NCI-H1417 (cell line): Measurements from ENCODE around the gene EDN3.

Experiments used
- DNase-seq, 3 experiments: peaks; one replicate each; lab custom pipeline; 2025; lab: John Stamatoyannopoulos, UW

EDN3 gene, protein sequence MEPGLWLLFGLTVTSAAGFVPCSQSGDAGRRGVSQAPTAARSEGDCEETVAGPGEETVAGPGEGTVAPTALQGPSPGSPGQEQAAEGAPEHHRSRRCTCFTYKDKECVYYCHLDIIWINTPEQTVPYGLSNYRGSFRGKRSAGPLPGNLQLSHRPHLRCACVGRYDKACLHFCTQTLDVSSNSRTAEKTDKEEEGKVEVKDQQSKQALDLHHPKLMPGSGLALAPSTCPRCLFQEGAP

DNA sequence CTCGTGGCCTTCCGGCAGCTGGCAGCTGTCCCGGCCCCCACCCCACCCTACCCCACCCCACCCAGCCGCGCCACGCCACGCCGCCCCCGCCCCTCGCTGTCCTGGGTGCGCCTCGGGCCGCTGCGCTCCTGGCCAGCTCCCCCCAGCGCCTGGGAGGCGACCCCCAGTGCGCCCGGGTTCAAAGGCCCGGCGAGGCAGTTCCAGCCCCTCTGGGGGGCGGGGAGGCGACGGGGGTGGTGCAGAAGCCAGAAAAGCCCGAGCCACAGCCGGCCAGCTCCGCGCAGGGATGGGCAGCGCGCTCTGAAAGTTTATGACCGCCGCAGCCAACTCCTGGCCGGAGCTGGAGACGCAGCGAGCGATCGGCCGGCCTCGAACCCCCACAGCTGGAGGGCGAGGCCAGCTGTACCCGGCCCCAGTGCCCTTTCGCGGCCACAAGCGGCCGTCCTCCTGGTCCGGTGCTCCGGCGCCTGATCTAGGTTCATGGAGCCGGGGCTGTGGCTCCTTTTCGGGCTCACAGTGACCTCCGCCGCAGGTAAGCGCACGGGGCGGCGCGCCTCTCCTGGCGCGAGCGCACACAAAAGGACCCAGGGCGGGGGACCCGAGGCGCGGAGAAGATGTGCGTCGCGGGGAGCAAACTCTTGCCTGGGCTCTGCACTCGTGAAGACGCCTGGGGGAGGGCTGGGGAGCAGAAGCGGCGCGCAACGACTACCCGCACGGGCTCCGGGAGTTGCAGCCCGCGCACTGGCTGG, at the start of gene EDN3:
TSS of gene EDN3 (plus strand) at position 279 of the 749 bp plus-strand sequence. CDS start at position 481, 202 bp downstream.
- DNase-seq, result no peak

DNA sequence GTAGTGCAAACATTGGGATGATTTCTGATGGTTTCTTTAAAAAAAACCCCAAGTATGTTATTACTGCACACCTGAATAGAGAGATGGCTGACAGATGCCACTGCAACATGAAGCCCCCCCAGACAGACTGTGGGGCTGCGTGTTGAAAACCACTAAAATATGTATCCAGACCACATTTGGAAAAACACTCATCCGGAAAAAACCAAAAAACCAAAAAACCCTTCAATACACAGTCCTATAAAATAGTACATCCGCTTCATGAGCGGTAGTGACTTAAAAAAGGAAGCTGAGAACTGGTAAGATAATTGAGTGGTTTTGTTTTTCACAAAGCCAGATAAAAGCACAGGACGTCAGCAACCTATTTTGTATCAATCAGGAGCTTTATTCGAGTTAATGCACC, 47.1 kb upstream of the EDN3 start:
- no peak for DNase-seq

- DNase-seq, result peak in 1 of 3 experiments; percentile 23
Measured at GRCh38 chr20:59253779-59254319, 46.6 kb upstream of the EDN3 start.

DNA sequence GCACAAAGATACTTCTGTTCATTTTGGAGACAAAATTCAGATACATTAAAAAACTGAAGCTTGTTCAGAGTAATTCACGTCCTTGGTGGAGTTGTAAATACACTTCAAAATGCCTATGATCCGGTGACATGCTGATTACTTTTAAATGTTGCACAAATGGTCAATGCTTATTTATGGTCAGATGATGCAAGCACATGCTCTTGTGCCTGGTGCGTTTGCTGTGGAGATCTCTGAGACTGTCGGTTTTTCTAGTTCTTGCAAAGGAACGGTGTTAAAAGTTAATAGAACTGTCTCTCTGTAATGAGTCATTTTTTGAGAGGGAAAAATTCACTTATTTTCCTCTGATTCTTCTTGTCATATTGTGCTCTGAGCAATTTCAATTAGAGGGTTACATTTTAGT, 45.2 kb upstream of the EDN3 start:
- DNase-seq, result no peak

GRCh38 chr20:59258221-59258621, 42.2 kb upstream of the EDN3 start:
- DNase-seq, result no peak

DNA sequence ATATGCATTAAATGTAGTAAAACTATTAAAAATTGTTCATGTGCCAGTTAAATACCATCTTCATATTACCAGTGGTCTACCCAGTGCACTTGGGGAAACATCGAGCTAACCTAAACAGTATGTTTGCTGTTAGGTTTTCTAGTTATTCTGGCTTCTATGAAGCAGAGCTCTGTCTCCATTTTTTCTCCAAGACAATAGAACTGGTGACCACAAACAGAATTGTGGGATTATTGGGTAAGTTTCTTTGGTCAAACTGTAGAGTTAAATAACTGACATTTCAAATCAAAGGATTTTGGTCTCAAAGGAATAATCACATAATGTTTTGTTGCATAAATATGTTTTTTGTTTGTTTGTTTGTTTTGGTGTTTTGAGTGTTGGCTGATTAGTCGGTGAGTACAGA, 40.5 kb upstream of the EDN3 start:
- no peak for DNase-seq

DNA sequence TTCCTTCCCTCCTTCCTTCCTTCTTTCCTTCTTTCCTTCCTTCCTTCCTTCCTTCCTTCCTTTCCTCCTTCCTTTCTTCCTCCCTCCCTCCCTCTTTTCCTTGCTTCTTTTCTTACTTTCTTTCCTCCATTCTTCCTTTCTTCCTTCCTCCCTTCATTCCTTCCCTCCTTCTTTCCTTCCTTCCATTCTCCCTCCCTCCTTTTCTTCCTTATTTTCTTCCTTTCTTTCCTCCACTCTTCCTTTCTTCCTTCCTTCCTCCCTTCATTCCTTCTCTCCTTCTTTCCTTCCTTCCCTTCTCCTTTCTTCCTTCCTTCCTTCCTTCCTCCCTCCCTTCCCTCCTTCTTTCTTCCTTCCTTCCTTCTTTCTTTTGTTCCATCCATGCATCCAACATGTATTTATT, 35.1 kb upstream of the EDN3 start:
- no peak for DNase-seq

- peak; percentile 29 to 66 (median 54) for DNase-seq
Measured at GRCh38 chr20:59268870-59269269, 31.5 kb upstream of the EDN3 start.

- no peak for DNase-seq
Measured at GRCh38 chr20:59269411-59270025, 30.9 kb upstream of the EDN3 start.

DNA sequence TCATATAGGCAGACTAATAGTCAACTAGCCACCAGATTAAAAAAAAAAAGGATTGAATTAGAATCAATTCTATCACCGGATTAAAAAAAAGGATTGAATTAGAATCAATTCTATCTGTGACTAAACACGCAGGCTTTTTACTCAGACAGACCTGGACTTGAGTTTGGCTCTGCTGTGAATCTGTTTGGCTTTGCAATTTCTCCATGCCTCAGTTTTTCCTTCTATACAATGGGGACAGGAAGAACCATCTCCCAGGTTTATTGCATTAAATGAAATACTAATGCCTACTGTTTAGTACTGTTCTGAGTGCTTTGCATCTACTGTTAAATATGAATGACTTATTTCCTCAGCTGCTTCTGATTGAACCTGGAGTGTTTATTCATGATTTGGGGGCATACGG, 30.0 kb upstream of the EDN3 start:
- DNase-seq, result no peak

GRCh38 chr20:59273739-59274357, 26.6 kb upstream of the EDN3 start:
- peak in 1 of 3 experiments; percentile 15 for DNase-seq

DNA sequence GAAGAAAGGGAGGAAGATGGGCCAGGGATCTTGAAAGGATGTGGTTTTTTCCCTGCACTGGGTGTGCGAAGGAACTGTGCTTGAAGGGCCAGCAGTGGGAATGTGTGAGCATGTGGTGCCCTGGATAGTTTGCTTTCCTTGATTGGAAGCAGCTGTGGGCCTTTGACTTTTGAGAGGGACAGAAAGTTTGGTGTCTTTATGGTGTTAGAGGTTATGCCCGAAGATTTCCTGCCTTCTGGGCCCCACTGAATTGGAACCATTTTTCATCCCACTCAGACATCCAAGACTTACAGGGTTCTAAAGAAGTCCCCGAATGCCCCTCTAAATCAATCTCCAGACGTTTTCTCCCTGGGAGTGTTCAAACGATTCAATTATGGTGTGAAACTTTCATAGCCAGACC, 23.5 kb upstream of the EDN3 start:
- DNase-seq, result no peak

DNA sequence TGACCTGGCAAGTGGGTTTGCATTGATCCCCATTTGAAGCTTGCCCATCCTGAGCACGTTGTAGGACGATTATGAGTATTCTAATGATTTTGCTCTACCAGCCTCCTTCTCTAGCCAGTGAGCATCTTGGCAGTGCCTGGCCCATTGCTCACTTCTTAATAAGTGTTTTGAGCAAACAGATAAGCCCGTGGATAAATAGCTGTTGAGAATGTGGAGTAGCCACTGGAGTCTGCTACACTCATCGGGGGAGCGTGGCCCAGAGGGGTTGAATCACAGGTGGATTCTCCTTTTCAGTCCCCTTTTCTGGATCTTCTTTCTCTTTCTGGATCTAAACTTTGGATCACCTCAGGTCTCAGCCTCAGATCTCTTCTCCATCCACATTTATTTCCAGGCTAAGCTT, 15.9 kb upstream of the EDN3 start:
- DNase-seq, result no peak

DNA sequence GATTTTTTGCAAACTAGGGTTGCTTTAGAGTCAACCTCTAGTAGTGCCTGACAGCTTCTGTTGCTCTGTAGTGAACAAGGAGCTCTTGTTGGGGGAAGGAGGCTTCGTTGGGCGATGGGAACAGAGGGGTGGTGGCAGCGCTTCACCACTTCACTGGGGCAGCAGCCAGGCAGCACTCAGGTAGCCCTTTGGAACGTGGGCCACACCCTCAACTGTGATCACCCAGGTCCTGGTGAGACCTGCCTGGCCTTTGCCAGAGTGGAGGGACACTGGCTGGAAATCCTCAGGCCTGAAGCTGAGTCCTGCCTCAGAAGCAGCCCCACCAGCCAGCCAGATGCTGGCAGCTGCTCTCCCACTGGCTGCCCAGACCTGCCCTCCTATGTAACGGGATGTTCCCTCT, 10.4 kb upstream of the EDN3 start:
- DNase-seq, result no peak

DNA sequence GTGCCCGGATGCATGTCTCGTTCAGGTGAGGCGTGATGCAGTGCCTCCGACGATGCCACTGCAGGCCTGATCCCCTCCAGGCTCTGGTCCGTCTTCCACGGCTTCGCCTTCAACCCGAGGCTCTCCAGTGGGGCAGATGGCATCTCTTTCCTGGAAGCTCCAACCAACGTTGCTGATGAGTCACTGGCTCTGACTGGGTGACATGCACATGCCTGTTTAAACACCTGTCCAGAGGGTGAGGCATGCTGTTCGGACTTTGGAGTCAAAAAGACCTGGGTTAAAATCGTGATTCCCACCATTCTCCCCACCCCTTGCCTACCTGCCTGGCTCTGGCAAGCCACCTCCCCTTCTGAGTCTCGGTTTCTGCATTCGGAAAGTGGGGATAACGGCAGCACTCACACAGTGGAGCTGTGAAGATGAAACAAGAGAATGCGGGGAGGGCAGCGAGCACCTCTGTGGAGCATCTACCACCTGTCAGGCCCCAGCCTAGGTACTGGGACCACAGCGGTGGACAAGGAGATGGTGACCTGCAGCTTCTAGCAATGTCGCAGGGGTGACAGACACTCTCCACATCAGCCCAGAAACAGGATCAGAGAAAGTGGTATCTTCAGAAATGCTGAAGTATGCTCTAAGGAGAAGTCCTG, 8.5 kb upstream of the EDN3 start:
- peak in 1 of 3 experiments; percentile 20 for DNase-seq

GRCh38 chr20:59295531-59295930, 4.9 kb upstream of the EDN3 start:
- no peak for DNase-seq

DNA sequence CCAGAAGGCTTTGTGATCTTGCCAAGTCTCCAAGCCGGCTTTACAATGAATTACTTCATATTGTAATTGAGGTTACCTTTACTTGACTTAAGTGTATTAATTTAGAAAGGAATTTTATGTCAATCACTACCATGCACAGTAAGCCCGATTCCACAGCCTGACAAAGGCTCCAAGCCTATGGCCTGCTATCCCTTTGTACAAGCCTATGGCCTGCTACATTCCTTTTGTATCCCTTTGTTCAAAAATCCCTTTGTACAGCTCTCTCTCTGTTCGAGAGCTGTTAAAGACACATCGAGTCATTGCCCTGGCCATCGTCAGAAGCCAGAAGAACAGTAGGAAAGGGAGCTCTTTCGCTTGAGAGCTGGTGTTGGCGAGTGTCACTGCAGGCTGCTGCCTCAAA, 2.7 kb upstream of the EDN3 start:
- DNase-seq, result no peak

GRCh38 chr20:59299945-59300332, 472 bp upstream of the EDN3 start:
- no peak for DNase-seq

GRCh38 chr20:59301343-59302007, 1.1 kb downstream of the EDN3 start:
- DNase-seq, result no peak

GRCh38 chr20:59305908-59306655, 5.7 kb downstream of the EDN3 start:
- no peak for DNase-seq

GRCh38 chr20:59307270-59307669, 6.9 kb downstream of the EDN3 start:
- no peak for DNase-seq
